GM18868 (cell line): Measurements from ENCODE around the gene CCR1.

Experiments
- ATAC-seq: cut with Tn5 transposase; IDR thresholded peaks from one replicate; pipeline ENCODE4 v1.9.1; 2021; ENCODE audit warnings: mild to moderate bottlenecking, moderate library complexity; ENCODE audit not compliant: unreplicated experiment

The CCR1 gene

GRCh38 chr3:46208167-46208704 lies at the start of gene CCR1:
TSS of gene CCR1 (minus strand) at chr3:46208313. CDS start at chr3:46204313, 4,000 bp downstream.
- ATAC-seq: peak; percentile 61

- ATAC-seq: no peak
Observed at GRCh38 chr3:46252980-46253379, 44.9 kb upstream of the CCR1 start.

- no peak for ATAC-seq
Observed at GRCh38 chr3:46245146-46245545, 37.0 kb upstream of the CCR1 start.

- no peak for ATAC-seq
Observed at GRCh38 chr3:46243560-46243959, 35.4 kb upstream of the CCR1 start.

- ATAC-seq: no peak
Observed at GRCh38 chr3:46242120-46242519, 34.0 kb upstream of the CCR1 start, which contains the start of gene CCR3. TSS of gene CCR3 (plus strand) at chr3:46242460. CDS start at chr3:46265159, 22,699 bp downstream.

GRCh38 chr3:46239952-46240351 lies 31.8 kb upstream of the CCR1 start:
- ATAC-seq: no peak

- ATAC-seq: no peak
Observed at GRCh38 chr3:46239301-46239938, 31.3 kb upstream of the CCR1 start.

GRCh38 chr3:46238386-46238785 lies 30.3 kb upstream of the CCR1 start:
- no peak for ATAC-seq

- no peak for ATAC-seq
Observed at GRCh38 chr3:46236294-46237054, 28.4 kb upstream of the CCR1 start.

GRCh38 chr3:46235425-46235824 lies 27.3 kb upstream of the CCR1 start:
- ATAC-seq: no peak

GRCh38 chr3:46233194-46233593 lies 25.1 kb upstream of the CCR1 start:
- no peak for ATAC-seq

GRCh38 chr3:46231323-46231722 lies 23.2 kb upstream of the CCR1 start:
- no peak for ATAC-seq

GRCh38 chr3:46228260-46229242 lies 20.4 kb upstream of the CCR1 start:
- ATAC-seq: no peak

GRCh38 chr3:46222435-46223161 lies 14.5 kb upstream of the CCR1 start:
- ATAC-seq: no peak

- ATAC-seq: no peak
Observed at GRCh38 chr3:46221938-46222337, 13.8 kb upstream of the CCR1 start.

- no peak for ATAC-seq
Observed at GRCh38 chr3:46221391-46221790, 13.3 kb upstream of the CCR1 start.

- no peak for ATAC-seq
Observed at GRCh38 chr3:46218196-46218709, 10.1 kb upstream of the CCR1 start.

GRCh38 chr3:46215810-46216414 lies 7.8 kb upstream of the CCR1 start:
- no peak for ATAC-seq

- ATAC-seq: no peak
Observed at GRCh38 chr3:46214751-46215352, 6.7 kb upstream of the CCR1 start.
